HepG2 (cell line): ENCODE measurements around the gene TMTC4. TPM values are rescaled to one million over a fixed set of nuclear protein-coding genes. Genes with fewer than 3 reads are reported as not detected.
A peak's percentile ranks its signal among the peaks of the same experiment; 100 is the strongest.

Experiments
- FOSL1 ChIP-seq: sonication (generic); formaldehyde crosslinking; IDR thresholded peaks from 2 replicates; pipeline ENCODE4 v1.9.0; 2021; ENCODE audit warnings: missing genetic modification reagents, borderline replicate concordance
- GMEB1 ChIP-seq: sonication (generic); formaldehyde crosslinking; IDR thresholded peaks from 2 replicates; pipeline ENCODE4 v1.5.1; 2020; ENCODE audit warnings: missing genetic modification reagents, mild to moderate bottlenecking, borderline replicate concordance
- HNF1B ChIP-seq: sonication (generic); formaldehyde crosslinking; IDR thresholded peaks from 2 replicates; pipeline ENCODE4 v1.5.1; 2020; ENCODE audit warnings: mild to moderate bottlenecking, moderate library complexity, missing genetic modification reagents
- KDM5B ChIP-seq: sonication (generic); formaldehyde crosslinking; IDR thresholded peaks from 2 replicates; pipeline ENCODE4 v1.4.0; 2020; ENCODE audit warnings: missing genetic modification reagents, mild to moderate bottlenecking, borderline replicate concordance
- NFE2L1 ChIP-seq: sonication (generic); formaldehyde crosslinking; IDR thresholded peaks from 2 replicates; pipeline ENCODE4 v1.4.0; 2020; ENCODE audit warnings: missing genetic modification reagents, mild to moderate bottlenecking, borderline replicate concordance
- RCOR2 ChIP-seq: IDR thresholded peaks from 2 replicates; pipeline ENCODE4 v1.6.1; 2016; ENCODE audit warnings: missing biosample characterization, missing genetic modification reagents
- REXO4 ChIP-seq: sonication (generic); formaldehyde crosslinking; IDR thresholded peaks from 2 replicates; pipeline ENCODE4 v1.8.0; 2022; ENCODE audit warnings: missing genetic modification reagents, mild to moderate bottlenecking, borderline replicate concordance
- TBX2 ChIP-seq: sonication (generic); formaldehyde crosslinking; IDR thresholded peaks from 2 replicates; pipeline ENCODE4 v1.5.0; 2020; ENCODE audit warnings: missing genetic modification reagents, mild to moderate bottlenecking, borderline replicate concordance
- ZFP37 ChIP-seq: sonication (generic); formaldehyde crosslinking; IDR thresholded peaks from 2 replicates; pipeline ENCODE4 v1.4.0; 2020; ENCODE audit warnings: missing genetic modification reagents, borderline replicate concordance
- ZMAT3 ChIP-seq: sonication (generic); formaldehyde crosslinking; conservative IDR thresholded peaks from 2 replicates; pipeline ENCODE4 v1.7.0; 2021; ENCODE audit warnings: missing genetic modification reagents
- ZNF138 ChIP-seq: sonication (generic); formaldehyde crosslinking; IDR thresholded peaks from 2 replicates; pipeline ENCODE4 v1.5.0; 2020; ENCODE audit warnings: mild to moderate bottlenecking, low read depth, missing genetic modification reagents
- ZNF644 ChIP-seq: IDR thresholded peaks from 2 replicates; pipeline ENCODE4 v1.6.1; 2016; ENCODE audit warnings: low read depth
- ZSCAN25 ChIP-seq: sonication (generic); formaldehyde crosslinking; IDR thresholded peaks from 2 replicates; pipeline ENCODE4 v1.8.0; 2022; ENCODE audit warnings: mild to moderate bottlenecking, missing genetic modification reagents
- polyA plus RNA-seq, 8 experiments: library from polyadenylated mRNA; depleted of rRNA in 3 of 8; stranded (reverse) in 7 of 8; unstranded in 1 of 8; fragments of >200 nt; fragmentation: Illumina TruSeq in 4 of 8; extraction: Trizol in 4 of 8; gene quantifications; 2 replicates each; pipeline versions ENCODE4 v1.2.1 to v1.2.3, GENCODE V29; 2011 to 2016; ENCODE audit warnings: low read depth in 4 of 8, missing spikeins in 1 of 8, mixed read lengths in 1 of 8; ENCODE audit not compliant: insufficient read depth in 1 of 8
- total RNA-seq, 5 experiments: library from RNA; depleted of rRNA; stranded (reverse); fragments of >200 nt; fragmentation: Illumina TruSeq; extraction: Trizol; gene quantifications; 2 replicates each; pipeline ENCODE4 v1.2.3, GENCODE V29; 2016; ENCODE audit warnings: low read depth in 1 of 5
- TF ChIP-seq, protein P1 (sequence below): IDR thresholded peaks from 2 replicates; pipeline ENCODE4 v1.6.1; 2016; ENCODE audit warnings: mild to moderate bottlenecking, missing biosample characterization, missing genetic modification reagents
- TF ChIP-seq, protein P2 (sequence below): sonication (generic); formaldehyde crosslinking; IDR thresholded peaks from 2 replicates; pipeline ENCODE4 v1.4.0; 2020; ENCODE audit warnings: missing genetic modification reagents, borderline replicate concordance
- TF ChIP-seq, protein P3 (sequence below): sonication (generic); formaldehyde crosslinking; IDR thresholded peaks from 2 replicates; pipeline ENCODE4 v1.8.0; 2022; ENCODE audit warnings: mild to moderate bottlenecking, missing genetic modification reagents, moderate library complexity
- TF ChIP-seq, protein P4 (sequence below): sonication (generic); formaldehyde crosslinking; IDR thresholded peaks from 2 replicates; pipeline ENCODE4 v1.5.1; 2020; ENCODE audit warnings: mild to moderate bottlenecking, missing genetic modification reagents

Gene TMTC4
- total and polyA plus RNA-seq, 2 of the 13 experiments (the other 11 are each of a cell fraction or from before 2014, with no cell fraction given): 16.0 to 22.6 TPM

GRCh38 chr13:100588331-100589177 is 86.0 kb downstream of the TMTC4 start, which contains the start of gene GGACT (continued):
- peak; percentile 33; the same call in 1 of the 2 replicates for TF ChIP-seq TBX2 (CRISPR knock-in tag)
- TF ChIP-seq ZNF138: peak; percentile 79; the same call in 1 of the 2 replicates
- TF ChIP-seq FOSL1 (CRISPR knock-in tag): no peak
- no peak for TF ChIP-seq ZFP37 (CRISPR knock-in tag)
- TF ChIP-seq, protein P1, sequence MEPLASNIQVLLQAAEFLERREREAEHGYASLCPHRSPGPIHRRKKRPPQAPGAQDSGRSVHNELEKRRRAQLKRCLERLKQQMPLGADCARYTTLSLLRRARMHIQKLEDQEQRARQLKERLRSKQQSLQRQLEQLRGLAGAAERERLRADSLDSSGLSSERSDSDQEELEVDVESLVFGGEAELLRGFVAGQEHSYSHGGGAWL (CRISPR knock-in tag): 0 out of 2 replicates have a peak, but pooled peaks have one; percentile 81
- no peak for TF ChIP-seq ZNF644 (CRISPR knock-in tag)
- TF ChIP-seq, protein P2, sequence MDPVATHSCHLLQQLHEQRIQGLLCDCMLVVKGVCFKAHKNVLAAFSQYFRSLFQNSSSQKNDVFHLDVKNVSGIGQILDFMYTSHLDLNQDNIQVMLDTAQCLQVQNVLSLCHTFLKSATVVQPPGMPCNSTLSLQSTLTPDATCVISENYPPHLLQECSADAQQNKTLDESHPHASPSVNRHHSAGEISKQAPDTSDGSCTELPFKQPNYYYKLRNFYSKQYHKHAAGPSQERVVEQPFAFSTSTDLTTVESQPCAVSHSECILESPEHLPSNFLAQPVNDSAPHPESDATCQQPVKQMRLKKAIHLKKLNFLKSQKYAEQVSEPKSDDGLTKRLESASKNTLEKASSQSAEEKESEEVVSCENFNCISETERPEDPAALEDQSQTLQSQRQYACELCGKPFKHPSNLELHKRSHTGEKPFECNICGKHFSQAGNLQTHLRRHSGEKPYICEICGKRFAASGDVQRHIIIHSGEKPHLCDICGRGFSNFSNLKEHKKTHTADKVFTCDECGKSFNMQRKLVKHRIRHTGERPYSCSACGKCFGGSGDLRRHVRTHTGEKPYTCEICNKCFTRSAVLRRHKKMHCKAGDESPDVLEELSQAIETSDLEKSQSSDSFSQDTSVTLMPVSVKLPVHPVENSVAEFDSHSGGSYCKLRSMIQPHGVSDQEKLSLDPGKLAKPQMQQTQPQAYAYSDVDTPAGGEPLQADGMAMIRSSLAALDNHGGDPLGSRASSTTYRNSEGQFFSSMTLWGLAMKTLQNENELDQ (CRISPR knock-in tag): no peak
- TF ChIP-seq, protein P3, sequence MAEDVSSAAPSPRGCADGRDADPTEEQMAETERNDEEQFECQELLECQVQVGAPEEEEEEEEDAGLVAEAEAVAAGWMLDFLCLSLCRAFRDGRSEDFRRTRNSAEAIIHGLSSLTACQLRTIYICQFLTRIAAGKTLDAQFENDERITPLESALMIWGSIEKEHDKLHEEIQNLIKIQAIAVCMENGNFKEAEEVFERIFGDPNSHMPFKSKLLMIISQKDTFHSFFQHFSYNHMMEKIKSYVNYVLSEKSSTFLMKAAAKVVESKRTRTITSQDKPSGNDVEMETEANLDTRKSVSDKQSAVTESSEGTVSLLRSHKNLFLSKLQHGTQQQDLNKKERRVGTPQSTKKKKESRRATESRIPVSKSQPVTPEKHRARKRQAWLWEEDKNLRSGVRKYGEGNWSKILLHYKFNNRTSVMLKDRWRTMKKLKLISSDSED: no peak
- TF ChIP-seq RCOR2 (CRISPR knock-in tag): no peak
- TF ChIP-seq HNF1B (CRISPR knock-in tag): no peak
- TF ChIP-seq ZMAT3 (CRISPR knock-in tag): 0 out of 2 replicates have a peak, but pooled peaks have one; percentile 39
- TF ChIP-seq ZSCAN25 (CRISPR knock-in tag): peak; percentile 75; the same call in 1 of the 2 replicates
- peak; percentile 97; the same call in 1 of the 2 replicates for TF ChIP-seq KDM5B (CRISPR knock-in tag)
- no peak for TF ChIP-seq NFE2L1 (CRISPR knock-in tag)
- TF ChIP-seq, protein P4, sequence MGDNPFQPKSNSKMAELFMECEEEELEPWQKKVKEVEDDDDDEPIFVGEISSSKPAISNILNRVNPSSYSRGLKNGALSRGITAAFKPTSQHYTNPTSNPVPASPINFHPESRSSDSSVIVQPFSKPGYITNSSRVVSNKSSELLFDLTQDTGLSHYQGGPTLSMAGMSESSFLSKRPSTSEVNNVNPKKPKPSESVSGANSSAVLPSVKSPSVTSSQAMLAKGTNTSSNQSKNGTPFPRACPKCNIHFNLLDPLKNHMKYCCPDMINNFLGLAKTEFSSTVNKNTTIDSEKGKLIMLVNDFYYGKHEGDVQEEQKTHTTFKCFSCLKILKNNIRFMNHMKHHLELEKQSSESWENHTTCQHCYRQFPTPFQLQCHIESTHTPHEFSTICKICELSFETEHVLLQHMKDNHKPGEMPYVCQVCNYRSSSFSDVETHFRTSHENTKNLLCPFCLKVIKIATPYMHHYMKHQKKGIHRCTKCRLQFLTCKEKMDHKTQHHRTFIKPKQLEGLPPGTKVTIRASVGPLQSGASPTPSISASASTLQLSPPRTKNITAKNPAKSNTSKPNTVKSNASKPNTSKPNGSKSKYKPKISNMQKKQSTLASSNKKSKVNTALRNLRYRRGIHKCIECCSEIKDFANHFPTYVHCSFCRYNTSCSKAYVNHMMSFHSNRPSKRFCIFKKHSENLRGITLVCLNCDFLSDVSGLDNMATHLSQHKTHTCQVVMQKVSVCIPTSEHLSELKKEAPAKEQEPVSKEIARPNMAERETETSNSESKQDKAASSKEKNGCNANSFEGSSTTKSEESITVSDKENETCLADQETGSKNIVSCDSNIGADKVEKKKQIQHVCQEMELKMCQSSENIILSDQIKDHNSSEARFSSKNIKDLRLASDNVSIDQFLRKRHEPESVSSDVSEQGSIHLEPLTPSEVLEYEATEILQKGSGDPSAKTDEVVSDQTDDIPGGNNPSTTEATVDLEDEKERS (CRISPR knock-in tag): no peak
- no peak for TF ChIP-seq REXO4 (CRISPR knock-in tag)
- TF ChIP-seq GMEB1 (CRISPR knock-in tag): peak; percentile 48; the same call in 1 of the 2 replicates
